Testis (tissue), 2 donors: ENCODE data around the gene PLOD1.

Source experiments
- CTCF ChIP-seq, 3 experiments: fragments of 450-650 bp in 2 of 3; fragments of 200-600 bp in 1 of 3; sonication (generic) in 1 of 3; IDR thresholded peaks; one replicate each; pipeline ENCODE4 v1.5.1; 2016 to 2019; ENCODE audit warnings: antibody characterized with exemption in 3 of 3, mild to moderate bottlenecking in 2 of 3, moderate library complexity in 1 of 3
- POLR2A ChIP-seq: fragments of 450-650 bp; IDR thresholded peaks from one replicate; pipeline ENCODE4 v1.6.1; 2017; ENCODE audit warnings: antibody characterized with exemption, mild to moderate bottlenecking, moderate library complexity

GRCh38 chr1:12005488-12006166 lies 71.1 kb downstream of the PLOD1 start:
- no peak for TF ChIP-seq CTCF (IDR thresholded peaks at IDR 0.05)
- no peak for TF ChIP-seq POLR2A
